Effector memory CD4-positive, alpha-beta T cell (primary cell): ENCODE data around the gene STX16.
"Not testable (repeated sequence)": the region's sequence is repeated elsewhere in the genome, so short reads cannot be mapped to it uniquely, and the experiment has no call there.

Experiments used
- DNase-seq, 3 donors: peaks; one replicate each; pipeline ENCODE4 v3.0.0-alpha.2; 2020
- H3K27ac ChIP-seq: 2 replicates; pipeline ENCODE4 v1.7.0; 2013; ENCODE audit warnings: mild to moderate bottlenecking, low read length, moderate library complexity; ENCODE audit not compliant: insufficient read depth, poor library complexity, severe bottlenecking
- H3K27me3 ChIP-seq: replicated peaks from 2 replicates; pipeline ENCODE4 v1.7.0; 2013; ENCODE audit warnings: mild to moderate bottlenecking, low read length; ENCODE audit not compliant: insufficient read depth, control insufficient read depth, poor library complexity, severe bottlenecking
- H3K36me3 ChIP-seq: 2 replicates; pipeline ENCODE4 v1.7.0; 2013; ENCODE audit warnings: mild to moderate bottlenecking, low read length, moderate library complexity; ENCODE audit not compliant: control insufficient read depth, insufficient read depth
- H3K4me1 ChIP-seq: 2 replicates; pipeline ENCODE4 v1.7.0; 2013; ENCODE audit warnings: low read length, mild to moderate bottlenecking; ENCODE audit not compliant: control insufficient read depth, insufficient read depth, poor library complexity, severe bottlenecking
- H3K4me3 ChIP-seq: 2 replicates; pipeline ENCODE4 v1.7.0; 2013; ENCODE audit warnings: low read length, low read depth, mild to moderate bottlenecking; ENCODE audit not compliant: insufficient read depth, poor library complexity, severe bottlenecking
- H3K9me3 ChIP-seq: 2 replicates; pipeline ENCODE4 v1.7.0; 2013; ENCODE audit warnings: mild to moderate bottlenecking, low read length, moderate library complexity; ENCODE audit not compliant: control insufficient read depth

STX16 gene

DNA sequence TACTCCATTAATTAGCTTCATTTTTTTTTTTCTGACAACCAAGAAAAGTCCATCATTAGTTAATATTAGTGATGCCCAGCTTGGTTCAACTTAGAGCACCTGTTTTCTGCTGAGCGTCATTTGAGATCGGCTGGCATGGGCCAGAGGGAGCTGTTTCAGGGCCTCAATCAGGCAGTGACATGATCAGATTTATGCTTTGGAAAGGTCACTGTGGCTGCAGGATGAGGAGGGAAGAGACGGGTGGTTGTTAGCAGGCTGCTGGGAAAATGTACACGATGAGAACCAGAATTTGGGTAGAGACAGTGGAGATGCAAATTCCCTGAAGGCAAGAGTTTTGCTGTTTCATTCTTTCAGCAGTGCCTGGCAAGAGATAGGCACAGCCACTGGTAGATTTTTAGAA, 4.4 kb upstream of the STX16 start:
- H3K4me3 ChIP-seq, result no peak overlapping the region
- H3K36me3 ChIP-seq, result no peaks in the 10 kb centered on the region
- no peaks in the 10 kb centered on the region for H3K9me3 ChIP-seq
- peaks cover 8% of the 10 kb centered on the region for H3K4me1 ChIP-seq
- DNase-seq, result no peak
- no peak overlapping the region for H3K27ac ChIP-seq
- no peaks in the 10 kb centered on the region for H3K27me3 ChIP-seq

DNA sequence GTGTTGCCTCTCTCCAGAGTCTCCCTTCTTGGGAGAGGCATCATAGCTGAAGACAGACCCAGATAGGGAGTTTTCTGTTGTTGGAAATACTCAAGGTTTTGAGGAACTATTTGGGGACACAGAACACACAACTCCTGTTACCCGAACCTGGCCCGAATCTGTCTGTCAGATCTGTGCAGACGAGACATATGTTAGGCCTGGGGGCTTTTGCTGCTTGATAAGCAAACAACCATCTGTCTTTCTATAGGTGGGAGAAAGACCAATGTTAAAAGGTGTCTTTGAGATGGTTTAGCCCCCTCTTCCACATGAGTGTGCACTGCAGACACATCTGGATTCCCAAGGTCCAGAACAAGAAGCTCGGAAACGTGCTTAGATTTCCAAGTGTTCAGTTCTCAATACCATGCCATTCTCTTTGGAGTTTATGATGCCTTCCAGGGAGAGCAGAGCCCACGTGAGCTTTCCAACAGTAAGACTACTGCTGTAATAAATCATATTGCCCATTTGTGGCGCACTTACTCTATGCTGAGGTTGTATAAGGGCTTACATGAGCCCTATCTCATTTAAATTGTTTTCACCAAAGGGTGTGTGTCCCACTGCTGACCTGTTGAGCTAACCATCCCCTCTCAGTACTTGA, 3.8 kb upstream of the STX16 start:
- Histone ChIP-seq H3K4me3 (no peak overlapping the region), H3K27me3 (no peaks in the 10 kb centered on the region), H3K9me3 (no peaks in the 10 kb centered on the region), H3K36me3 (no peaks in the 10 kb centered on the region), H3K27ac (no peak overlapping the region), H3K4me1 (peaks cover 9% of the 10 kb centered on the region)
- no peak for DNase-seq

DNA sequence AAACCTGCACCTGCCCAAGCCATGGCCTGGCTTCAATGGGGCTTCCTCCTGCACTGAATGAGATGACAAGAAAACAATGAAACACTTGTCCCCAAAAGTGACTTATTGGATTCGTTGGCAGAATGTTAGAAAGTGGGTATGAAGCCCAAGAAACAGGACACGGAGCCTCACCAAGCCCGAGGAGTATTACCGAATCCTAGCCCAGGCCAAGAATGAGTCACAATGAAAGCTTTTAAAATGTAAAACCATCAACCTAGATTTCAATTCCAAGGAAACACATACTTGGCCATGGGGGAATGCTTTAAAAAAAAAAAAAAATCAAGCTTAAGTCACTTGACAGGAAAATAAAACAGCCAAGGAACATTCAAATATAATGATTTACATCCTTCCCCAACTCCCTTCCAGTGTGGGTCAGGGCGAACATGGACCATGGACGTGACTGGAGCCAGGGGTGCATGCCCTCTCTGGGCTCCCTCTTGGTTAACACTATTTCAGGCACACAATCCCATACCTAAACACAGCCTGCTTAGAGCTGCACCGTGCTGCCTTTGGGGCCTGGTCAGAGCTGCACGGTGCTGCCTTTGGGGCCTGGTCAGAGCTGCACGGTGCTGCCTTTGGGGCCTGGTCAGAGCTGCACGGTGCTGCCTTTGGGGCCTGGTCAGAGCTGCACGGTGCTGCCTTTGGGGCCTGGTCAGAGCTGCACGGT, 3.1 kb upstream of the STX16 start:
- no peaks in the 10 kb centered on the region for H3K27me3 ChIP-seq
- H3K9me3 ChIP-seq, result no peaks in the 10 kb centered on the region
- H3K27ac ChIP-seq, result no peak overlapping the region
- H3K4me3 ChIP-seq, result no peak overlapping the region
- DNase-seq, result no peak
- no peaks in the 10 kb centered on the region for H3K36me3 ChIP-seq
- H3K4me1 ChIP-seq, result peaks cover 9% of the 10 kb centered on the region

DNA sequence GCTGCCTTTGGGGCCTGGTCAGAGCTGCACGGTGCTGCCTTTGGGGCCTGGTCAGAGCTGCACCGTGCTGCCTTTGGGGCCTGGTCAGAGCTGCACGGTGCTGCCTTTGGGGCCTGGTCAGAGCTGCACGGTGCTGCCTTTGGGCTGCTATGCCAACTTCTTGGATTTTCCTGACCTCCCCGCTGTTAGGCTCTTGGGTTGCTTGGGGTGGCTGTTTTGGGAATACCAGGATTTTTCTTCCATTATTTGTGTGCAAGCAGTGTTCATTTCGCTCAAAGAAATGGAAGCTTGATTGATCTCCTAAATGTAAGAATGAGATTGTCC, 2.6 kb upstream of the STX16 start:
- not testable (repeated sequence) for H3K4me3 ChIP-seq, H3K9me3 ChIP-seq, H3K27ac ChIP-seq, DNase-seq, H3K27me3 ChIP-seq, H3K36me3 ChIP-seq
- peaks cover 14% of the 10 kb centered on the region for H3K4me1 ChIP-seq

DNA sequence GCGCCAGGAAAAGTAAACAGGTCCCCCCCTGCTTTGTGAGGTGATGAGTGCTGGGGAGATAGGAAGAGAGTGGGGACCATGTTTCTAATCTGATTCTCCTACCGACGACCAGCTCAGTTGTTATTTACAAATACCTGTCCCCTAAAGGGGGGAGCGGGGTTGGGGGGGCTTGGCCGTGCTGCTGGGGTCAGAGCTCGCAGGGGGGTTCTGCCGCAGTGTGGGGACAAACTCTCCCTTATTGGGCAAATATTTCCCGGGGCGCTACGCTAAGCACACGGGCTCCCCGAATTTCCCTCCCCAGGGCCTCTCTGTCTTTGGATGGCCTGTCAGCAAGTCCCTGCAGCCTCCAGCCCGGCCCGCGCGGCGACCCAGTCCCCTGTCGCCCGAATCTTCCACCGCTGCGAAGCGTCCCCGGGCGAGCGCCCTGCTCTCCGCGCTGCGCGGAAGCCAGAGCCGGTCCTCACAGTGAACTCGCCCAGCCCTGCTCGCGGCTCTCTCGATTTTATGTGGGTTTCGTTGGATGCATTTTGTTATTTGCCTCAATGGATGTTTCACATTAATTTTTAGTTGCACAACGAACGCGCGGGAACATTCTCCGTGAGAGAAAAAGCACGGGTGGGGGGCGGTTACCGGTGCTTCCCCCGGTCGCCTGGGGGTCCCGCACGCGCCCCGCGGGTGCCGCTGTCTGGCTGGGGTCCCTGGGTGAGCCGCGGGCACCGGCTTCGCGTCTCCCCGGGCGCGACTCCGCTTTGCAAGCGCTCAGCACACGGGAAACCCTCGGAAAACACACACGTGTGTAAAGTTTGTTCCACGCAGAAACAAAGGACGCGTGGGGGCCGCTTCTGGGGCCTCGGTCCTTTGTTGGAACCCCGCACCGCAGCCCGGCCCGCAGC, 1.5 kb upstream of the STX16 start:
- no peaks in the 10 kb centered on the region for H3K36me3 ChIP-seq
- H3K27me3 ChIP-seq, result no peaks in the 10 kb centered on the region
- H3K27ac ChIP-seq, result peak overlapping the region; percentile 92
- peak overlapping the region; percentile 86 for H3K4me3 ChIP-seq
- DNase-seq, result peak in 1 of 3 donors; percentile 14
- H3K9me3 ChIP-seq, result no peaks in the 10 kb centered on the region
- peaks cover 18% of the 10 kb centered on the region for H3K4me1 ChIP-seq

DNA sequence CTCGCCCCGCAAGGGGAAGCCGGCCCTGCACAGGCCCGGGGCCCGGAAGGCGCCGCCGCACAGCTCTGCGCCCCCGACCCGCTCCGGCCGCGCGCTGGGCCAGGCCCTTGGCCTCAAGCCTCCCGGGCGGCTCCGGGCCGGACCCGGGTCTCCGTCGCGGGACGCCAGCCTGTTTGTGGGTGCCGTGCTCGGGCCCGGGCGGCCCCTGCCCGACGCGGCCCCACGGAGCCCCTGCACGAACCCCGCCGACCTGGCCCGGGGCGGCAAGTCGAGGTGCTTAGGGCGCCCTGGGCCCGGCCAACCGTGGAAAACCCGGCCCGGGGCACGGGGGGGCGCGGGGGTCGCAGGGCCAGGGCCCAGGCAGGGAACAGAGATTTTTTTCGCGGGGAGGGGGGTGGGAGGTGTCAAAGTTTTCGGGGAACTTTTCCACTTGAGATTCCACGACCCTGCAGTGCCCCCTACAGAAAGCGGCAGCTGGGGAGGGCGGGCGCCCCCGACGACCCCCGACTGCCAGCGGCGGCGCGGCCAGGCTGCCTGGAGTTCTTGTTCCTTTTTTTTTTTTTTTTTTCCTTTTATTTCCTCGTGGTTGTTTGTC, 805 bp upstream of the STX16 start:
- Histone ChIP-seq H3K4me1 (peaks cover 18% of the 10 kb centered on the region), H3K36me3 (no peaks in the 10 kb centered on the region), H3K27me3 (no peaks in the 10 kb centered on the region), H3K9me3 (no peaks in the 10 kb centered on the region), H3K4me3 (peak overlapping the region; percentile 86), H3K27ac (peak overlapping the region; percentile 92)
- peak in 2 of 3 donors; percentile 18 to 33 for DNase-seq

DNA sequence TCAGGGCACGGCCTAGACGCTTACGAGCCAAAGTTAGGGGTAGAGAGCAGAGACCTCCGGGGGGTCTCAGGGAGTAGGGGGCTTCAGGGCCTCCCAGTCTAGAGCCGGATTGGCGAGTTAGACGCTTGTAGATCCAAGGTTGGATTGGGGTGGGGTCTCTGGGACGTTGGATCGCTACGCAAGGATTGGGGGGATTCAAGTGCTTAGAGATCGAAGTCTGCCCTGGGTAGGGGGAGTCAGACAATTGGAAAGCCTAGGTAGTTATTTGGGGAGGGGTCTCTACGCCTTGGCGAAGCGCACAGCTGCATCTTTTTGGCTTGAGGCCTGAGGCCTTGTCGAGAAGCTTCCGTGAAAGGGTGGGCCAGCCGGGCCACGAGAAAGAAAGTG, 469 bp downstream of the STX16 start:
- Histone ChIP-seq H3K9me3 (no peaks in the 10 kb centered on the region), H3K4me3 (peak overlapping the region; percentile 86), H3K36me3 (no peaks in the 10 kb centered on the region), H3K27ac (peak overlapping the region; percentile 92), H3K27me3 (no peaks in the 10 kb centered on the region), H3K4me1 (peaks cover 21% of the 10 kb centered on the region)
- no peak for DNase-seq

DNA sequence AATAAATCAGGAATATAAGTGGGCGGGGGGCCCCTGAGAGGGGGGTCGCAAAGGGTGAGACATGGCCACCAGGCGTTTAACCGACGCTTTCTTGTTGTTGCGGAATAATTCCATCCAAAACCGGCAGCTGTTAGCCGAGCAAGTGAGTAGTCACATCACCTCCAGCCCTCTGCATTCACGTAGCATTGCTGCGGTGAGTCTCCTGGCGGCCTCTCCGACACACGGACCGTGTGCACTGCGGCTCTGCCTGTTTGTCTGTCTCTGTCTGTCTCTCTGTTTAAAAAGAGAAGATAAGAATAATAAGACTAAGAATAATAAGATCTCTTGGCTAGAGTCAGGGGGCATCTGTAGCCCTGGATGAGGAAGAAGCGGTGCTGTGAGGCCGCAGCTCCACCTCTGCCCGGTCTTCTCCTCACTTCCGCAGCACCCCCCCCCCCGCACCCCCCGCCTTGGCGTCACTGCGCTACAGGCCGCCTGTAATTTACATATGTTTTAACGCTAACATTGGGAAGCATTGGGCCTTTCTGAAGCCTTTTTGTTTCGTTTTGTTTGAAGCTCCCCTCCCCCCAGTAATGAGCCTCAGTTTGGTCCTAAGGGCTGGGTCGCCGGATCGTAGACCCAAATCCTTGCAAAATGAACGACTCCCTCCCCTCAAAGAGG, 993 bp downstream of the STX16 start:
- no peaks in the 10 kb centered on the region for H3K36me3 ChIP-seq
- H3K9me3 ChIP-seq, result no peaks in the 10 kb centered on the region
- peak overlapping the region; percentile 92 for H3K27ac ChIP-seq
- peak; percentile 51 to 71 (median 65) for DNase-seq
- H3K4me3 ChIP-seq, result peak overlapping the region; percentile 86
- H3K27me3 ChIP-seq, result no peaks in the 10 kb centered on the region
- H3K4me1 ChIP-seq, result peaks cover 26% of the 10 kb centered on the region

DNA sequence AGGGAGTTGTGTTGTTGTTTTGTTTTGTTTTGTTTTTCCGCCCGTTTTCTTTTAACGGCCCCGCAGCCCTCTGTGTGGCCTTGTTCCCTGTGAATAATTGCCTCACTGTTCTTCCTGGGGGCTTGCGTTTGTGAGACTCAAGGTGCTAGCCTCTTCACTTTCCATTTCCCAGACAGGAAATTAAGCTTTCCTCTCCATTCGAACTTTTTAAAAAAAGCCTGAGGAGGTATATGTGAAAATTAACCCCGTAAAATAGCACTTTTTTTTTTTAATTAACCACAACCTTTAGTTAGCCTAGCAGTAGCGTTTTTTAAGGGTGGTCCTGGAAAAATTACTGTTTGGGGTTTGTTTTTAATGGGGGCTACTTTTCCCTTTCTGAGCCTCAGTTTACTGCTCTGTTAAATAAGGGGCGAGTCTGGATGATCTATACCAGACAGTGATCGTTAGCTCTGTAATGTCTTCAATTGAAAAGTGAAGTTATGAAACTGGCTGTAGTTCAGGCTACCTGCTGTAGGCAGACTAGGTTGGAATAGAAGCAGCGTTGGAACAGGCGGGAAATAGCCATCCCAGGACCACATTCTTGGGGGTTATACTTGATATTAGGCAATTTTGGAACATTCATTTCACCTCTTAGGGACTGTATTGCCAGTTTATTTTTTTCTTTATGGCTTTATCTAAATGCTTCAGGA, 1.7 kb downstream of the STX16 start:
- H3K27me3 ChIP-seq, result no peaks in the 10 kb centered on the region
- peak overlapping the region; percentile 86 for H3K4me3 ChIP-seq
- H3K27ac ChIP-seq, result peak overlapping the region; percentile 92
- DNase-seq, result no peak
- H3K9me3 ChIP-seq, result no peaks in the 10 kb centered on the region
- no peaks in the 10 kb centered on the region for H3K36me3 ChIP-seq
- peaks cover 27% of the 10 kb centered on the region for H3K4me1 ChIP-seq
